Measurements from ENCODE around the gene ANGPTL2. TPM values are rescaled to one million over a fixed set of nuclear protein-coding genes. Genes with fewer than 3 reads are reported as not detected.

The ANGPTL2 gene
- total RNA-seq, 1 donor from 2014 or later: 2.1 TPM

DNA sequence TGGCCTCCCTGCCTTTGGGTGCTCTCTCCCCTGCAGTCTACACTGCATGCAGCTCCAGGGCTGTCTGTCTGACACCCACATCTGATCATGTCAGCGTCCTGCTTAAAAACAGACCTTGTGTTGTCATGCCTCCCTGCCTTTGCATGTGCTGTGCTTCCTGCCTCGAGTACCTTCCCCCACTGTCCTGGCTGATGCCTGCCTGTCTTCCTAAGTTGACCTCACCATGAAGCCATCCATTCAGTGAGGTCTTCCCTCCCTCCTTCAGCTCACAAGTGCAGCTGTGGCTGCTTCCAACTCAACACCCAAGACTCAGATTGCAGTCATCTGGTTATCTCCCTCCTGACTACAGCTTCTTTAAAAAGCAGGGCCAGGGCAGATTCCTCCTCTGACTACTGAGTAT lies 5.5 kb downstream of the ANGPTL2 start:
- no peak for ATAC-seq

- ATAC-seq: no peak
Observed at GRCh38 chr9:127116088-127116726, 6.2 kb downstream of the ANGPTL2 start.

DNA sequence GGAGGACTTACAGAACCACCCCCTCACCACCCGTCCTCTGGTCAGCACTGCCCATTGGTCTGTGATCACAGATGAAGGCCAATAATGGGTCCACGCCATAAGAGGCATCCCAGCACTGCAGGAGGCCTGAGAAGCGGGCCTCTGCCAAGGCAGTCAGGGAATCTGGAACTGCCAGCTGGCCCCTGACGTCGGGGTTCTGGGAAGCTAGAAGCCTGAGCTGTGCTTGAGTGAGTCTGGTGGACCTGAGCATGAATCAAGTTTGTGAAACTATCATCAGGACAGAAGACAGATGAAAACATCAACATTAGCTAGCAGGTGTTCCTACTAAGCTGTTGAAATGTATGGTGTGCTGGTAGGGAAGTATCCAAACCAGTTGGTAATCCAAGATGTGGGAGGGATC lies 7.8 kb downstream of the ANGPTL2 start:
- ATAC-seq: no peak

- no peak for ATAC-seq
Observed at GRCh38 chr9:127113191-127113972, 9.1 kb downstream of the ANGPTL2 start.

DNA sequence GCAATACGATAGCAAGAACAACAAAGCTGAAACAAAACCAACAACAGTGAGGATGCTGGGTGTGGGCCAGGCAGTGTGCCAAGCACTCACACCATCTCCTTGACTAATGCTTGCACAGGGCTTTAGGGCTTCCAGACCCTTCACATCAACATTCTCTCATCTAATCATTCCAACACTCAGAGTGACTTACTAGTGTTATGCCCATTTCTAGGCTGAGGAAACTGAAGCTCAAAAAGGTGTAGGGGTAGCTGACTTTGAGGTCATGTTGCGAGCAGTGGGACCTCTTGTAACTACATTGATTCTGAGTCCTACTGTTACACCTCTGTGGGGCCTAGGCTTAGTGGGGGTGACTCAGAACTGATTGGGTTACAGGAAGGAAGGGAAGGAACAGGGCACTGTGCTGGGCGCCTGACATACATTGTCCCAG lies 9.7 kb downstream of the ANGPTL2 start:
- peak; percentile 79 for ATAC-seq

GRCh38 chr9:127112056-127112455 lies 10.4 kb downstream of the ANGPTL2 start:
- peak; percentile 86 for ATAC-seq

DNA sequence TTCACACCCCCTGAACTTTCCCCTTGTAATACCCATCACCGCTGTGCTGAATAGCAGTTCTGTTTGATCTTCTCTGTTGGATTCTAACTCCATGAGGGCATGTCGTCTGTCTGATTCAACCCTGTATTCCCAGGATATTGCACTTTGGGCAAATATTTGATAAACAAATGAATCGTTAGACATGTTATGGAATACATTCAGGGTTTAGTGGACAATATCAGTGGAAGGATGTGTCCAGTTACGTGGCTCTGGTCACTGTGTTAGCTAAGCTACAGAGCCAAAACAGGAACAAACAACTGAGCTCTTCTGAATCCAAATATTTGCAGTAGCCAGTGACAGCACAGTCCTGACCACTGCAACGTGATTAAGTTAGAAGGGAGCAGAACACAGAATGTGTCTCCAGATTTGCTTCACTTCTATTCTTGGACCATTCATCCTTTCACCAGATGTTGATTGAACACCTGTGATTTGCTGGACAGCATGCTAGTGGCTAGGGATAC lies 13.2 kb downstream of the ANGPTL2 start:
- no peak for ATAC-seq

DNA sequence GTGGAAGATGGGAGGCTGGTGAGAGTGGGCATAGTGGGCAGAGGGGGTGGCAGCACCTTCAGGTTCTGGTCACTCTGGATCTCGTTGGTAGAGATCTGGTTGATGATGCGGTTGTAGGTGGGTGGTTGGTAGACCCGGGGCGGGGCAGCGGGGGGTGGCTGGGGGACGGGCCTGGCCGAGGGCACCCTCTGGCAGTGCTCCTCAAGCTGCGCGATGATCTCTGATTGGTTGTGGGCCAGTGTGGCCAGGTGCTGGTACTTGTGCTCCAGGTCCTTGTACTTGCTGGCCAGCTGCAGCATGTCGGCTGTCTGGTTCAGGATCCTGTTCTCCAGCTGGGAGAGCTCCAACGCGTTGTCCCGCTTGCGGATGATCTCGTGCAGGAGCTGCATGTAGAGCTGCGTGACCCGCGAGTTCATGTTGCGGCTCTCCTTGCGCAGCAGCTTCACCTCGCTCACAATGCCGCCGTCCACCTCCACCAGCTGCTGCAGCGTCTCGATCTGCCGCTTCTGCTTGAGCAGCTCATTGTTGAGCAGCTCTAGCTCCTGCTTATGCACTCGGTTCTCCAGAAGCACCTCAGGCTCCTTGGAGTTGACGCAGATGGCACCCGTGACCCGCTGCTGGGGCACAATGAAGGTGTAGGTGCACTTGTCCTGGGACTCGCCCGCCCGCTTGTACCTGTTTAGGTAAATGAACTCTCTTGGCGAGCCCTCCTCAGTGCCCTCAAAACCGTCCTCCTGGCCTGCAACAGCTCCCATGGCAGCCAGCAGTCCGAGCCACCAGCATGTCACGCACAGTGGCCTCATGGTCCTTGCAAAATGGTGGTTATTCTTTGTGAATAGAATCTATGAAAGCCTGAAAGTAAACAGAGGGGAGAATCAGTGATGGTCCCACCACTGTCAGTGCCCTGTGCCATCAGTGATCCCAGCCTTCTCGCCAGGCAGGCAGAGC lies 14.2 kb downstream of the ANGPTL2 start:
- ATAC-seq: no peak

DNA sequence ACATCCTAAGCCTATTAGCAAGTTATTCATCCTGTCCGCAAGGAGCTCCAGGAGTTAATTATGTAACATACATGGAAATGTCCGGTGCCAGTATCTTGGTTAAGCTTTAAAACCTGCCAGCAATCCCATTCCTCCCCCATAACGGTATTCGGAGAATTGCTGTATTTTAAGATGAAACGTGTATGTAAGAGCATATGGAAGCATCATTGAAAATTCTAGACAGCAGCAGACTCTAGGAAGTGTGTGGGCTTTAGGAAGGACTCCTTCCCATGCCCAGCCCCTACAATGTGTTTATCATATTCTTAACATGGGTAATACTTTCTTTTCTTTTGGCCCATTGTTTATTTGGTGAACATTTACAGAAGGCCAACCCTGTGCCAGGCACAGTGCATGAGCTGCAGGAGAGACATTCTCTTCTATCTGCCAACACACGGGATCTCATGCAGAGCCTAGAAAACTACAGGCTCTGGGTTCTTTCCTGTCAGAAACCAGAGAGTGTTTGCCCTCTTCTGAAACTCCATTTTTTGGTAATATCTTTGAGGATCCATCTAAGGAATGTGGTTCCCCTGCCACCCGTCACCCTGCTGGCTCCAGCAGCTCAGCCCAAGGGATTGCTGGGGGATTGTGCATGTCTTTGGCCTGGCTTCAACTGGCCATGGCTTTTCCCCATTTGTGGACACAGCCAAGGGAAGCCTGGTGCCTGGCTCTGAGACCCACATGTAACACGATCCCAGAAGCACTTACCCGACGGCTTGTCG lies 15.1 kb downstream of the ANGPTL2 start:
- ATAC-seq: no peak

- no peak for ATAC-seq
Observed at GRCh38 chr9:127106466-127106855, 16.0 kb downstream of the ANGPTL2 start.

- ATAC-seq: no peak
Observed at GRCh38 chr9:127105805-127106465, 16.5 kb downstream of the ANGPTL2 start.

DNA sequence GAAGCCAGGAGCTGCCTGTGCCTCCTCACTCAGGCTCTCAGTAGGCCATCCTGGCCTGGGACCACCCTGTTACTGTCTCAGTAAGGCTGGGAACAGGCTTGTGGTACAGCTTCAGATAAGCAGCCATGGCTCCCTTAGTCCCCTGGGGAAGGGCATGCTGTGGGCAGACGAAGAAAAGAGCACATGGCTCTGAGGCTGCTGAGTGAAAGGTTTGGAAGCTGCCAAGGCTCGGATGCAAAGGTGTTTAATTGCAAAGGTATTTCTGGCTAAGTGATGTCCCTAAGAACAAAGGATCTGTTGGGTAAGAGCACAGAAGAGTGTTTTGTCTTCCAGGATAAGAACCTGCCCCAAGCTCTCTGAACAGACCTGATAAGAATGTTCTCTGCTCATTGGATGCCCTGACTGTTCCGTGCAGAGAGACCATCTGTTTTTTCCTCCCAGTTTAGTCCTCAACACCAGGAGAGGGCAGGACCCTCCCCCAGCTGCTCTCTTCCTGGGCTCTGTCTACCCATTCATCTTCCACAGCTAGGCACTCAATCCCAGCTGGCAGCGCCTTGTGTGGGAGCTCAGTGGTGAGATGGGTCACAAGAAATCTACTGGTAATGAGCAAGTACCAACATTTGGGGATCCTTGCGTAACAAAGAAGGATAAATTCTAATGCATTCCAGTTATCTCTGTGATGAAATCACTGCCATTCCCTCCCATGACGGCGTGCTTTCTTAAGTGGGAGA lies 17.7 kb downstream of the ANGPTL2 start:
- ATAC-seq: no peak

- ATAC-seq: no peak
Observed at GRCh38 chr9:127102788-127103187, 19.6 kb downstream of the ANGPTL2 start.

DNA sequence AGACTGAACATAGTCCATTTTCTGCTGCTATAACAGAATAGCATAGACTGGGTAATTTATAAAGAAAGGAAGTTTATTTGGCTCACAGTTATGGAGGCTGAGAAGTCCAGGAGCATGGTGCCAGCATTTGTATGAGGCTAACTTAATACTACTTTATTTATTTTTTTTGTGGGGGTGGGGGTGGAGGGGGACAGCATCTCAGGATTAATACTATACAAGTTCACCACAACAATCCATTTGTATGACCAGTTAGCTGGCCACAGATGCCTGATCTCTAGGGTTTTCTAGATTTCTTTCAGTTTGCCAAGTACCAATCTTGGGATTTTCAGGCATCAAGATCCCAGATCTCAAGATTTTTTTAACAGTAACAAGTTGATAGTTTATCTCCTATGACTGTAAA lies 20.3 kb downstream of the ANGPTL2 start:
- ATAC-seq: no peak

GRCh38 chr9:127099664-127100063 lies 22.8 kb downstream of the ANGPTL2 start:
- no peak for ATAC-seq

DNA sequence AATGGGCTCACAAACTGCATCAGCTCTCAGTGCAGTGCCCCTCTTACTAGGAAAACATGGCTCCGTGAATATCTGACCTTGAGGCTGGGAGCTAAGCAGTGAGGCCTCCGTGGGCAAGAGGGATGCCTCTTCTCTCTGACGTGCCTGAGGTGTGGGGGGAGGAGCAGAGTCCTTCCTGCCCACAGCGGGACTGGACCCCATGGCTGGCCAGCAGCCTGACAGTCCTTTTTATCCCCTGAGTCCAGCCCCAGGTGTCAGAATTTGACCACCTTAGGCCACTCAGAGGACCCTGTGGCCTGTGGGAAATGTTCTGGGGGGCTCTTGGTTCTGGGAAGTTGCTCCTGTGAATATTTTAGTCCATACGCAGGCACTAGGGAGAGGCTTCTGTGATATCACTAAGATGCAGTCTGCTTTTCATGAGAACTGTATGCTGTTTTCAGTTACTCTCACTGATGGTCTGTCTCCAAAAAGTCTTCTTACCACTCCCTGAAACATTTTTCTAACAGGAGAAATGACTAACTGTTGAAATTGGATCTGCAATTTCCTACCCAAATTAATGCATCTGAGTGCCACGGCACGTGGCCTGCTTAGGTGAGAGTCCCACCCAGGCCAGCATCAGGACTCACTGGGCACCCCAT lies 23.4 kb downstream of the ANGPTL2 start:
- no peak for ATAC-seq

DNA sequence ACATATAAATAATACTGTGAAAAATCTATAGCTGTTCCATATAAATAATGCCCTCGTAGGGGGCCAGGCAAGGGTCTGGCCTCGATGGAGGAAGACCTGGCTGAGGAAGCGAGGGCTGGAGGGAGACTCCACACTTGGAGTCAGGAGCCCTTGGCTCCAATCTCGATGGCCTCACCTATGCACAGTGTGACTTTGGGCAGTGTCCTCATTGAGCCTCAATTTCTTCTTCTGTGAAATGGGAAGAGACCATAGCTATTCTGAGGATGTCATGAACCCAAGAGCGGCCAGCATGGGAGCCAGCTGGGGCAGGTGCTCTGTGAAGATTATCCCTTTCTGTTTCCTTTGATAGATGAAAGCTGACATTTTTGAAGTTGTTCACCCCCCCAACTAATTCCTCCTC lies 24.8 kb downstream of the ANGPTL2 start:
- ATAC-seq: no peak

DNA sequence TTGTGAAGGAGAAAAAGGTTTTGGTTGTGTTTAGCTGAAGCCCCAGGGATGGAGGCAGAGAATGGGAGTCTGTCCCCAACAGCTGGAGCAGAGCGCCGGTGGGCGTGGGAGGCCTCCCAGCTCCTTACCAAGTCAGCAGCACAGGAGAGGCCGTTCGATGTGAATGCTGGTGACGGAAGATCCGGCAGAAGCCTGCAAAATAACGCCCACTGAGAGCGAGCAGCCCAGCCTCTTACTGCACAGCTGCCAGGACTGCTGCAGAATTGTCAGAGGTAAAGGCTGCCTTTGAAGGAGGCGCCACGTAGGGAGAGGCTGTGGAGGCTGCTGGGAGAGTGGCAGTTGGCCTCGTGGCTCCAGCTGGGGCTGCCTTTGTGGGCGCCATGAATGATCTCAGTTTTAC lies 26.2 kb downstream of the ANGPTL2 start:
- ATAC-seq: no peak

DNA sequence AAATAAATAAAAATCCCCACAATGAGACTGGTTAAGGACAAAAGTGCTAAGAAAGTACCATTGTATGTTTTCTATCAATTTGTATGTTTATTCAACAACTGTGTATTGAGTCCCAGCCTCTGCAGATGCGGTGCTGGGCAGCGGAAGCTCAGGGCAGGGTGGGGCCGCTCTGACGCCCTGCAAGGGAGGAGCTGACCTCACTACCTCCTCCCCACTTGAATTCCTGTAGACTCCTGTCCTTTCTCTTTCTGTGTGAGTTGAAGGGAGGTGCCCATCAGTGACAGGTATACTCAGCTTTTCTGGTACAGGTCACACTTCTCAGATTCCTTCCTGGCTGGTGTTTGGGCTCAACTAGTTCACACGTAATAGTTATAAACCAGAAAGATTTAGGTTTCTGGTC lies 27.0 kb downstream of the ANGPTL2 start:
- peak; percentile 86 for ATAC-seq

DNA sequence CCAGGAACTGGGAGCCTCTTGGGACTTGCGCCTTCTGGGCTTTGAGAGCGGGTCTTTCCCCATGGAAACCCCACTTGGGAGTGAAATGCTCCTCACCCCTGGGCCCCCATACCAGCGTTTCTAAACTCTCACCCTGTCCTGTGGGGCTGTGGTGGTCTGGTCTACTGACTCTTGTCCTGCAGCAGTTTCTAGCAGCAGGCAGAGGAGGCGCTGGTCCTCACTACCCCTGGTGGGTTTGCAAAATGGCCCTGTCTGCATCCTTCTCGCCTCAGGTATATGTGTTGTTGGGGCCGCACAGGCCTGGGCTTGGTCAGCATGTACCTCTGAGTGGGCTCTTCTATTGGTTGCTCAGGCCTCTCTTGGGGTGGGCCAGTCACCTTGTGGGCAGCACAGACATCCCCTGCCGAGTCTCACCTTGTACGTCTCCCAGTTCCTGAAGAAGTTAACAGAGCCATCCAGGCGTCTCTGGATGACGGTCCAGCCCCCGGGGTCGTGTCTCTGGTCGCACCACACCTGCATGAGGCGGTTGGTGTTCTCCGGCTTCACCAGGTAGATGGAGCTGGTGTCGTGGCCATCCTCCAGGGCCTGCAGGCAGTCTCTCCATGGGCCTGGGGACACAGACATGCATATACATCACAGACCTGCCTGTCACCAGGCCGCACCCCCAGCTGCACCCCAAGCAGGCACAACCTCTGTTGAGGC lies 29.0 kb downstream of the ANGPTL2 start:
- ATAC-seq: no peak

Data from esophagus mucosa (tissue), 1 donor.